CD14-positive monocyte (primary cell): ENCODE results near the gene CXCR2. TPM values are rescaled to one million over a fixed set of nuclear protein-coding genes. Genes with fewer than 3 reads are reported as not detected.
A peak's percentile ranks its signal among the peaks of the same experiment; 100 is the strongest.

ENCODE experiments used
- DNase-seq, 3 donors: peaks; one replicate each; pipeline ENCODE4 v3.0.0-alpha.2; 2011 to 2022
- H2AFZ ChIP-seq: 2 replicates; pipeline ENCODE4 v1.6.0; 2012; ENCODE audit warnings: mild to moderate bottlenecking, low read depth, low read length, inconsistent platforms; ENCODE audit not compliant: insufficient read depth, poor library complexity, severe bottlenecking
- H3K27ac ChIP-seq, 2 donors: 1 replicate in 1 of 2; 2 replicates in 1 of 2; pipeline ENCODE4 v1.5.1; 2012 to 2013; ENCODE audit warnings: low read length in 2 of 2, control low read depth in 1 of 2, inconsistent platforms in 1 of 2, low read depth in 1 of 2, mild to moderate bottlenecking in 1 of 2
- H3K27me3 ChIP-seq, 2 donors: one replicate each; pipeline versions ENCODE4 v1.6.0 to v1.6.1; 2011 to 2013; ENCODE audit warnings: low read length in 2 of 2; ENCODE audit not compliant: control insufficient read depth in 2 of 2, insufficient read depth in 2 of 2
- H3K36me3 ChIP-seq, 2 donors: replicated peaks in 1 of 2; 1 replicate in 1 of 2; 2 replicates in 1 of 2; pipeline versions ENCODE4 v1.5.1 to v1.6.1; 2012 to 2013; ENCODE audit warnings: low read length in 2 of 2, control low read depth in 1 of 2, inconsistent platforms in 1 of 2, mild to moderate bottlenecking in 1 of 2; ENCODE audit not compliant: insufficient read depth in 2 of 2, control insufficient read depth in 1 of 2
- H3K4me1 ChIP-seq, 2 donors: 1 replicate in 1 of 2; 2 replicates in 1 of 2; pipeline versions ENCODE4 v1.5.1 to v1.6.1; 2012 to 2013; ENCODE audit warnings: low read length in 2 of 2, control low read depth in 1 of 2, inconsistent platforms in 1 of 2, mild to moderate bottlenecking in 1 of 2, moderate library complexity in 1 of 2; ENCODE audit not compliant: insufficient read depth in 2 of 2, control insufficient read depth in 1 of 2
- H3K4me2 ChIP-seq: replicated peaks from 2 replicates; pipeline ENCODE3; 2012; ENCODE audit warnings: low read length, moderate library complexity, mild to moderate bottlenecking; ENCODE audit not compliant: poor library complexity, severe bottlenecking; ENCODE audit errors: extremely low read depth
- H3K4me3 ChIP-seq, 3 experiments: fragments of 200-600 bp in 1 of 3; sonication (generic) in 1 of 3; replicated peaks in 1 of 3; 1 replicate in 2 of 3; 2 replicates in 1 of 3; pipeline ENCODE4 v1.5.1; 2011 to 2013; ENCODE audit warnings: low read length in 3 of 3, mild to moderate bottlenecking in 3 of 3, control low read depth in 2 of 3, low read depth in 2 of 3, inconsistent platforms in 1 of 3, moderate library complexity in 1 of 3
- H3K79me2 ChIP-seq: 2 replicates; pipeline ENCODE4 v1.6.0; 2012; ENCODE audit warnings: mild to moderate bottlenecking, control low read depth, inconsistent platforms, low read length, moderate library complexity; ENCODE audit not compliant: insufficient read depth
- H3K9ac ChIP-seq: 2 replicates; pipeline ENCODE4 v1.6.0; 2017; ENCODE audit warnings: low read length, mild to moderate bottlenecking; ENCODE audit not compliant: insufficient read depth, poor library complexity, severe bottlenecking
- H3K9me3 ChIP-seq, 2 donors: replicated peaks in 1 of 2; 1 replicate in 1 of 2; 2 replicates in 1 of 2; pipeline versions ENCODE4 v1.5.1 to v1.6.1; 2012 to 2013; ENCODE audit warnings: low read length in 2 of 2, control low read depth in 1 of 2; ENCODE audit not compliant: control insufficient read depth in 1 of 2, insufficient read depth in 1 of 2
- H4K20me1 ChIP-seq: 2 replicates; pipeline ENCODE4 v1.6.0; 2012; ENCODE audit warnings: mild to moderate bottlenecking, low read length, control low read depth, moderate library complexity; ENCODE audit not compliant: insufficient read depth
- H3K27ac Mint-ChIP-seq, 7 donors: one replicate each; pipeline ENCODE4 v1.8.0; 2020; ENCODE audit warnings: mild to moderate bottlenecking in 7 of 7, mixed read lengths in 7 of 7, moderate library complexity in 6 of 7, inconsistent platforms in 2 of 7
- H3K27me3 Mint-ChIP-seq, 3 donors: one replicate each; pipeline ENCODE4 v1.8.0; 2021 to 2022; ENCODE audit warnings: low read depth in 3 of 3, mild to moderate bottlenecking in 3 of 3, mixed read lengths in 3 of 3, moderate library complexity in 3 of 3, inconsistent platforms in 1 of 3
- H3K36me3 Mint-ChIP-seq, 2 donors: one replicate each; pipeline ENCODE4 v1.8.0; 2020; ENCODE audit warnings: mixed read lengths in 2 of 2, inconsistent platforms in 1 of 2, mild to moderate bottlenecking in 1 of 2
- H3K4me1 Mint-ChIP-seq: one replicate; pipeline ENCODE4 v1.8.0; 2020; ENCODE audit warnings: mild to moderate bottlenecking, mixed read lengths
- H3K4me3 Mint-ChIP-seq, 2 donors: one replicate each; pipeline ENCODE4 v1.8.0; 2020; ENCODE audit warnings: mild to moderate bottlenecking in 2 of 2, mixed read lengths in 2 of 2, moderate library complexity in 1 of 2
- H3K9me3 Mint-ChIP-seq, 7 donors: one replicate each; pipeline ENCODE4 v1.8.0; 2020 to 2022; ENCODE audit warnings: mixed read lengths in 7 of 7, mild to moderate bottlenecking in 6 of 7, moderate library complexity in 6 of 7, inconsistent platforms in 2 of 7
- CTCF ChIP-seq: fragments of 200-600 bp; IDR thresholded peaks from one replicate; pipeline ENCODE4 v1.8.0; 2022; ENCODE audit warnings: antibody characterized with exemption, mild to moderate bottlenecking
- WGBS: methylation state at CpG from one replicate; pipeline ENCODE4 v1.1.5; 2013; ENCODE audit warnings: missing lambda C conversion rate; ENCODE audit not compliant: insufficient coverage; 5-methylcytosine and 5-hydroxymethylcytosine counted together
- intact Hi-C, 2 donors: fragments of 100-400 bp; cut with micrococcal nuclease; formaldehyde crosslinking; loops; one replicate each; pipeline versions ENCODE4 v1.15.0 to v1.15.1; 2023
- polyA plus RNA-seq, 3 donors: library from polyadenylated mRNA; depleted of rRNA in 1 of 3; unstranded in 2 of 3; stranded (reverse) in 1 of 3; fragments of 300-500 nt in 2 of 3; fragments of >200 nt in 1 of 3; fragmentation: Illumina TruSeq in 2 of 3; gene quantifications; 1 replicate in 2 of 3; 2 replicates in 1 of 3; pipeline ENCODE4 v1.2.3, GENCODE V29; 2012 to 2021

Gene CXCR2
- polyA plus RNA-seq, 3 donors: 7.8 to 33.5 (median 14.0) TPM

DNA sequence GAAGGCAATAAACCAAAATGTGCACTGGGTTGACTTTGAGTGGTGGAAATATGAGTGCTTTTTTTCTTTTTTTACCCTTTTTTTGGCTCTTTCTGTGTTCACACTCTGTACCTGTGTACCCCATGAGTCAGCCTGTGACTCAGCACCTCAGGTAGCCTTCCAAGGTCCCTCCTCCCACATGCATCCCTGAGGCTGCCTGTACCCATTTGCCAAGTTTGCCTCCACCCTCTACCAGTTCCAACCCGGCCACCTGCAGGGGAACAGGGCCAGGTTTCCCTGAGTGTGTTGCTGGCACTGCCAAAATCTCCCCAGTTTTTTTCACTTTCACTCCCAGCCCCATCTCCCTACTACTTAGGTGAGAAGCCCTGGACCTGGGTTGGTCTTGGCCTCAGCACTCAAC, 26.9 kb downstream of the CXCR2 start:
- H3K79me2 ChIP-seq: no peaks in the 10 kb centered on the region
- H4K20me1 ChIP-seq: no peaks in the 10 kb centered on the region
- H3K9ac ChIP-seq: no peak overlapping the region
- H3K9me3 Mint-ChIP-seq: no peaks in the 10 kb centered on the region
- H3K27me3 Mint-ChIP-seq: peaks cover 1 to 4% (median 3%) of the 10 kb centered on the region in 3 donors
- 100% methylated on average over 1 of the region's 1 CpG for WGBS
- no peaks in the 10 kb centered on the region for H3K36me3 Mint-ChIP-seq
- H3K4me3 ChIP-seq: no peak overlapping the region
- DNase-seq: no peak
- H3K4me2 ChIP-seq: no peak overlapping the region
- no peak overlapping the region for H3K27ac Mint-ChIP-seq
- no peak for TF ChIP-seq CTCF
- peaks cover 25% of the 10 kb centered on the region for H3K4me1 Mint-ChIP-seq
- intact Hi-C loops: no loop called here
- no peaks in the 10 kb centered on the region for H3K36me3 ChIP-seq
- H3K4me3 Mint-ChIP-seq: no peak overlapping the region
- no peak overlapping the region for H2AFZ ChIP-seq
- no peaks in the 10 kb centered on the region for H3K9me3 ChIP-seq
- no peaks in the 10 kb centered on the region for H3K27me3 ChIP-seq
- peaks cover 16 to 21% of the 10 kb centered on the region in 2 donors for H3K4me1 ChIP-seq
- H3K27ac ChIP-seq: no peak overlapping the region

- H3K27ac Mint-ChIP-seq: peak overlapping the region in 2 of 7 donors; percentile 23 to 40
These were observed 30.2 kb downstream of the CXCR2 start for GRCh38 chr2:218155953-218156479.

More at GRCh38 chr2:218155953-218156479, 30.2 kb downstream of the CXCR2 start:
- Histone ChIP-seq H3K79me2 (no peaks in the 10 kb centered on the region), H3K9ac (no peak overlapping the region), H4K20me1 (no peaks in the 10 kb centered on the region), H3K9me3 (no peaks in the 10 kb centered on the region), H3K27ac (peak overlapping the region; percentile 1 to 43), H3K4me1 (peaks cover 9 to 14% of the 10 kb centered on the region in 2 donors), H3K4me3 (no peak overlapping the region), H3K27me3 (no peaks in the 10 kb centered on the region), H2AFZ (no peak overlapping the region), H3K4me2 (peak overlapping the region; percentile 35), H3K36me3 (no peaks in the 10 kb centered on the region)
- Mint-ChIP-seq H3K4me3 (no peak overlapping the region), H3K36me3 (no peaks in the 10 kb centered on the region), H3K4me1 (peaks cover 13% of the 10 kb centered on the region), H3K9me3 (no peaks in the 10 kb centered on the region), H3K27me3 (peaks cover 5 to 10% (median 6%) of the 10 kb centered on the region in 3 donors)
- intact Hi-C loops: no loop called here
- WGBS: 69% methylated on average over 2 of the region's 7 CpGs
- no peak for TF ChIP-seq CTCF
- no peak for DNase-seq
